GM10248 (cell line): Measurements from ENCODE around the gene PRKCA.
"Not testable (repeated sequence)": the region's sequence is repeated elsewhere in the genome, so short reads cannot be mapped to it uniquely, and the experiment has no call there.

Experiments
- CTCF ChIA-PET: fragments of 300-600 bp; sonication (Branson Sonifier 250); formaldehyde crosslinking; extraction: SDS; loops from one replicate; lab custom pipeline; 2021; ENCODE audit warnings: antibody characterized with exemption; lab: Yijun Ruan, JAX
- POLR2A ChIA-PET: fragments of 350-650 bp; sonication (Branson Sonifier 250); formaldehyde crosslinking; extraction: SDS; loops from one replicate; lab custom pipeline; 2020; ENCODE audit warnings: antibody characterized with exemption; lab: Yijun Ruan, JAX
- DNase-seq: peaks from one replicate; pipeline ENCODE4 v3.0.0; 2012; ENCODE audit errors: extremely low spot score
- CTCF ChIP-seq: IDR thresholded peaks from 2 replicates; pipeline ENCODE4 v1.5.1; 2012; ENCODE audit warnings: mild to moderate bottlenecking, low read depth; ENCODE audit errors: extremely low read depth, missing control alignments, control extremely low read depth

PRKCA gene

GRCh38 chr17:66477615-66478283 is 175.3 kb downstream of the PRKCA start:
- TF ChIP-seq CTCF: no peak
- DNase-seq: no peak
- CTCF ChIA-PET: no interaction called here
- POLR2A ChIA-PET: no interaction called here

- POLR2A ChIA-PET, DNase-seq: not testable (repeated sequence)
Measured at GRCh38 chr17:66479230-66479889, 176.9 kb downstream of the PRKCA start.

GRCh38 chr17:66480243-66480642 is 177.8 kb downstream of the PRKCA start:
- ChIA-PET CTCF (interaction anchor here (1.0 to 1.3 kb wide), 2 partner anchors 13 to 61 kb away, joined by 3 to 5 read pairs; no protein-coding TSS in a partner anchor), POLR2A (no interaction called here)
- DNase-seq: no peak
- TF ChIP-seq CTCF: no peak

More at GRCh38 chr17:66479230-66479889, 176.9 kb downstream of the PRKCA start:
- CTCF ChIA-PET: not testable (repeated sequence)

- ChIA-PET CTCF (interaction anchor here (1.0 to 1.3 kb wide), 2 partner anchors 12 to 61 kb away, joined by 3 to 5 read pairs; no protein-coding TSS in a partner anchor), POLR2A (no interaction called here)
- no peak for DNase-seq
- no peak for TF ChIP-seq CTCF
Measured at GRCh38 chr17:66480802-66481201, 178.4 kb downstream of the PRKCA start.

- POLR2A ChIA-PET: no interaction called here
- CTCF ChIA-PET: interaction anchor here (1.0 to 1.3 kb wide), 2 partner anchors 12 to 60 kb away, joined by 3 to 5 read pairs; no protein-coding TSS in a partner anchor
- no peak for TF ChIP-seq CTCF
- no peak for DNase-seq
Measured at GRCh38 chr17:66481271-66481670, 178.9 kb downstream of the PRKCA start.

- CTCF ChIA-PET: interaction anchor here (1.3 to 1.9 kb wide), 2 partner anchors 13 to 16 kb away, joined by 4 read pairs; no protein-coding TSS in a partner anchor
- DNase-seq: no peak
- TF ChIP-seq CTCF: no peak
- POLR2A ChIA-PET: no interaction called here
Measured at GRCh38 chr17:66483906-66484305, 181.5 kb downstream of the PRKCA start.
